K562 treated with DMSO at 1 percent for 12 hours (cell line): Measurements from ENCODE around the gene CRTAC1. TPM values are rescaled to one million over a fixed set of nuclear protein-coding genes. Genes with fewer than 3 reads are reported as not detected.

ENCODE experiments used
- total RNA-seq: library from RNA; unstranded; fragments of 300-600 nt; gene quantifications from 2 replicates; pipeline ENCODE4 v1.2.3, GENCODE V29; 2022; ENCODE audit not compliant: insufficient read depth

Gene CRTAC1
- total RNA-seq, result not detected in 2 replicates

GRCh38 chr10:98030093-98030821 is at the start of gene CRTAC1:
CRTAC1 (minus strand) TSS chr10:98030621; CDS start chr10:98030472, 149 bp downstream.

GRCh38 chr10:97849687-97850402 is 180.6 kb downstream of the CRTAC1 start, which contains the start of gene GOLGA7B:
GOLGA7B (plus strand) TSS chr10:97849843; CDS start chr10:97850304, 461 bp downstream.

Other genes with a start within 250 kb of the CRTAC1 start
- 0.15 TPM in 1 of 2 replicates, not detected in the other for gene GOLGA7B, start 180.8 kb downstream of the CRTAC1 start, total RNA-seq
- gene R3HCC1L, start 104.0 kb upstream of the CRTAC1 start, total RNA-seq, result 5.6 and 12.1 TPM in 2 replicates
- gene LOXL4, start 237.6 kb upstream of the CRTAC1 start, total RNA-seq, result 0.63 TPM in 1 of 2 replicates, not detected in the other